Gastroesophageal sphincter (tissue), 3 donors: ENCODE data around the gene LRBA.

ENCODE experiments used
- POLR2A ChIP-seq, 2 donors: fragments of 450-650 bp; IDR thresholded peaks; one replicate each; pipeline ENCODE4 v1.6.1; 2017; ENCODE audit warnings: antibody characterized with exemption in 2 of 2, mild to moderate bottlenecking in 2 of 2, moderate library complexity in 1 of 2
- TF ChIP-seq, protein P1 (sequence below), 4 experiments: fragments of 200-600 bp in 2 of 4; fragments of 450-650 bp in 2 of 4; sonication (generic) in 1 of 4; IDR thresholded peaks; one replicate each; pipeline ENCODE4 v1.5.1; 2017 to 2019; ENCODE audit warnings: antibody characterized with exemption in 4 of 4, mild to moderate bottlenecking in 2 of 4, moderate library complexity in 2 of 4

DNA sequence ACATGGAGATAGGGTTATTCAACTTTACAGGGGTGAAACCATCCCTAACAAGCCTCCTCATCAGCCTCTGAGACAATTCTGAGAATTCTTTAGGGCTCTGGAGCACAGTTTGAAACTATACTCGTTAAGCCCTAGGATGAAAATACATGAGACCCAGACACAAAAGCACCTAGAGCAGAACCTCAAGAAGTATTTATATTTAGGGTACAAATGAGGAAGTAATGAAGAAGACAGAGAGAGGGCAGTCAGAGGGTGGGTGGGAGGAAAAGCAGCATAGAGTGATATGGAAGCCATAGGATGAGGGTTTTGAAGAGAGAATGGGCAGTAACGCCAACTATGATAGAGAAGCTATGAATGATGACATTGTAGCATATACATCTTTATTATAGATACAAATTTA, 686.6 kb downstream of the LRBA start:
- TF ChIP-seq, protein P1, sequence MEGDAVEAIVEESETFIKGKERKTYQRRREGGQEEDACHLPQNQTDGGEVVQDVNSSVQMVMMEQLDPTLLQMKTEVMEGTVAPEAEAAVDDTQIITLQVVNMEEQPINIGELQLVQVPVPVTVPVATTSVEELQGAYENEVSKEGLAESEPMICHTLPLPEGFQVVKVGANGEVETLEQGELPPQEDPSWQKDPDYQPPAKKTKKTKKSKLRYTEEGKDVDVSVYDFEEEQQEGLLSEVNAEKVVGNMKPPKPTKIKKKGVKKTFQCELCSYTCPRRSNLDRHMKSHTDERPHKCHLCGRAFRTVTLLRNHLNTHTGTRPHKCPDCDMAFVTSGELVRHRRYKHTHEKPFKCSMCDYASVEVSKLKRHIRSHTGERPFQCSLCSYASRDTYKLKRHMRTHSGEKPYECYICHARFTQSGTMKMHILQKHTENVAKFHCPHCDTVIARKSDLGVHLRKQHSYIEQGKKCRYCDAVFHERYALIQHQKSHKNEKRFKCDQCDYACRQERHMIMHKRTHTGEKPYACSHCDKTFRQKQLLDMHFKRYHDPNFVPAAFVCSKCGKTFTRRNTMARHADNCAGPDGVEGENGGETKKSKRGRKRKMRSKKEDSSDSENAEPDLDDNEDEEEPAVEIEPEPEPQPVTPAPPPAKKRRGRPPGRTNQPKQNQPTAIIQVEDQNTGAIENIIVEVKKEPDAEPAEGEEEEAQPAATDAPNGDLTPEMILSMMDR (IDR thresholded peaks at IDR 0.05), result no peak
- TF ChIP-seq POLR2A (IDR thresholded peaks at IDR 0.05), result no peak
